Stimulated activated CD4-positive, alpha-beta T cell treated with anti-CD3 and anti-CD28 coated beads, Interleukin-1b, Interleukin-23, amount 100 ng/mL, for 4 hours (primary cell): ENCODE data around the gene P2RX1.
A peak's percentile ranks its signal among the peaks of the same experiment; 100 is the strongest.

ENCODE experiments used
- DNase-seq, 2 donors: peaks; one replicate each; pipeline ENCODE4 v3.0.0-alpha.2; 2020; ENCODE audit warnings: low read depth in 2 of 2

The P2RX1 gene

GRCh38 chr17:3905017-3905520 lies 11.2 kb downstream of the P2RX1 start:
- no peak for DNase-seq

DNA sequence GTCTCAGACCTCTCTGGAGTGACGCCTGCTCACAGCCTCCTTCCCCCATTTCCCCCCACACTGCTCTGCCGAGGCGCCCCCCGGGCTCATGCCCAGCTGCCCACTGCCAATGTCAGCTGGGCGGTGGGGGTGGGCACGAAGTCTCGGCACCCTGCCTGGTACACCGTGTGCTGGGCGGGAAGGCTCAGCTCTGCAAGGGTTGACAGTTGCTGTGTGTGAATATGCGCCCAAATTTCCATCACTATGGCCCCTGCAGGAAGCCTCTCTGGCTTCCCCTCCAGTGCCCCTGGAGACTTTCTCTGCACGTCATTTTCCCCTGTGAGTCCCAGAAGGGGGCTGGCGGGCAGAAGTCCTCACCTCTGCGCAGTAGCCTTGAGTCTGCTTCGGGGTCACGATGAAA lies 11.8 kb downstream of the P2RX1 start:
- DNase-seq: no peak

- no peak for DNase-seq
Measured at GRCh38 chr17:3903881-3904290, 12.4 kb downstream of the P2RX1 start.

GRCh38 chr17:3903051-3903825 lies 13.0 kb downstream of the P2RX1 start:
- no peak for DNase-seq

- DNase-seq: no peak
Measured at GRCh38 chr17:3900646-3901045, 15.6 kb downstream of the P2RX1 start.

GRCh38 chr17:3897731-3898130 lies 18.5 kb downstream of the P2RX1 start:
- DNase-seq: no peak

DNA sequence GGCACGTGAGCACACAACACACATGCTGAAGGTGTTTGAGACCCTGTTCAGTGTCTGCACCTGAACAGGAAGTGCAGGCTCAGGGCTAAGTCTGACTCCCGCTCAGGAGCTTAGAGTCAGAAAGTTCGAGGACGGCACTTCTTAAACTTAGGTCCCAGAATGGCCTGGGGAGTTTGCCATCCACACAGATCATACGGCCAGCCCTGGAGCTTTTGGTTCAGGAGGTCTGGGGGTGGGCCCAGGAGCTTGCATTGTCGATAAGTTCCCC lies 19.4 kb downstream of the P2RX1 start:
- DNase-seq: no peak

GRCh38 chr17:3896108-3896967 lies 19.9 kb downstream of the P2RX1 start:
- no peak for DNase-seq

DNA sequence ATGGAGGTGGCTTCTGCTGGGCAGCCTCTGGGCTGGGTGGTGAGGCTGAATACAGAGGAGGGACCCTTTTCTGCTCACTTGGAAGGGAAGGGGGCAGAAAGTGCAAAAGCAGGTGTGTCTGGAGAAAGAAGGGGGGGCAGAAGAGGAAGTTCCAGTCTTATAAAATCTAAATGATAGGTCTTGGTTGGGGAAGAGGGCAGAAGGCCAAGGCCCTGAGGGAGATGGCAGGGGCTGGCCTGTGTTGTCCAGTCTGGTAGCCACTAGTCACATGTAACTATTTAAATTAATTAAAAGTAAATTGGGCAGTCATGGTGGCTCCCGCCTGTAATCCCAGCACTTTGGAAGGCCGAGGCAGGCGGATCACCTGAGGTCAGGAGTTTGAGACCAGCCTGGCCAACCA lies 20.9 kb downstream of the P2RX1 start:
- DNase-seq: no peak

- no peak for DNase-seq
Measured at GRCh38 chr17:3894911-3895343, 21.3 kb downstream of the P2RX1 start.

DNA sequence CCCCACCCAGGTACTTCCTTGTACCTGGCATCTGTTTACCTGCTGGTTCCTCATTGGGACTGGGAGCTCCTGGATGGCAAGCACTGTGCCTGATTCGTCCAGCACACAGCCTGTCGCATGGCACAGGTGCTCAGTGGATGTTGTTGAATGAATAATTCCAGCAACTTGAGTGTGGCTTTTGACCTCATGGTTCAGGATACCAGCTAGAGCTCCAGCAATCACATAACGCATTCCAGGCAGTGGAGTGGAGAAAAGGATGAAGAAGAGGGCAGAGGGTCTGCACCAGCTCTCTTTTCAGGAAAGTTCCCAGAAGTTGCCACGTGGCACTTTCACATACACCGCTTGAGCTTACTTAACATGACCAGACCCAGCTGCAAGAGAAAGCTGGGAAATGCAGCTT lies 22.1 kb downstream of the P2RX1 start:
- DNase-seq: no peak

DNA sequence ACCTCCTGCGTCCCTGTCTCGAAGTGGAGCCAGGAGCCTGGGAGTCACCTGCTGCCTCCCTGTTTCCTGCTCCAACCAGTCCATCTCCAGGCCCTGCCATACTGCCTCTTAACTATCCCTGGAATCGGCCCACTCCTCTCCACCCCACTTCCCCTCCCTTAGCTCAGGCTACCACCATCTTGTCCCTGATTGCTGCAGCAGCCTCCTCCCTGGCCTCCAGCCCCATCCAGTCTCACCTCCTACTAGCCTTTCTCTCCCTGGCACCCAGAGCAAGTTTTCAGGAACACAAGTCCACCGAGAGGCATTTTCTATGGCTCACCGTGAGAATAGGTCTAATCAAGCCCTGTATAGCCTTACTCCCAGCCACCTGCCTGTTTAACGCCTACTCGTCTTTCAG lies 22.5 kb downstream of the P2RX1 start:
- DNase-seq: no peak

GRCh38 chr17:3893003-3893719 lies 23.1 kb downstream of the P2RX1 start, which contains the start of gene CAMKK1:
Gene CAMKK1, minus strand, starts transcription at chr17:3893053. Its CDS starts 7,366 bp downstream, at chr17:3885687.
- DNase-seq: peak; percentile 74 to 88

DNA sequence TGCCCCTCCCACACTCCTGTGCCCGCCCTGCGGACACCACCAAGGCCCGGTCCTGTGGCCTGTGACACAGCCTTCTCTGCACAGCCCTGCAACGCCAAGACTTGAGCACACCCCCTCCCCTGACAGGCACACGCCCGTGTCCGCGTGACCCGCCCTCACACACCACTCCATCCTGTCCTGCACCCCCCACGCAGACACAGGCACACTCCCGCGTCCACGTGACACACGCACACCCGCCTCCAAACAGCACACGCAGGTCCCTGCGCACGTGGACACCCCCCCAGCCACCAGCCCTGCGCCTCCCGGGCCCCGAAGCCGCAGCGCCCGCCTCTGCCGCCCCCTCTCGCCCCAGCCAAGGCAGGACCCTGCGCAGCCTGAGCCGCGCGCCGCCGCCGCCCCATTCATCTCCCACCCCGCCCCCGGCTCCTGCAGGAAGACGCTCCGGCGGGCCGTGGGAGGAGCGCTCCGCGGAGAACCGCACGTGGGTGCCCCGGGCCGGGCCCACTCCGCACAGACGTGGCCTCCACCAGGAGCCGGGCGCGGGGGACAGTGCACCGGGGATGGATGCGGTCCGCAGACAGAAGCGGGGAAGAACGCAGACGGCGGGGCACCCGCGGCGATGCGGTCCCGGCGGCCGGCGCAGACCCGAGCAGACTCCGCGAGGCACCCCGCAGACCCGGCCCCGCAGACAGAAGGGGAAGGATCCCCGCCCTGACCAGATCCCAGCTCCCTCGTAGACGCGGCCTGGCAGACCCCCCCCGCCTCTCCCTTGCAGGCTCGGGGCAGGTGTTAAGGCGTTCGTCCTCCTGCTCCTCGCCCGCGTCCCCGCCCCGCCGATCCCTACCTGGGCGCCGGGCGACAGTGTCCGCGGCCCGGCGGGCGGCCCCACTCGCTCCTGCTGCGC lies 23.9 kb downstream of the P2RX1 start:
- peak; percentile 56 to 73 for DNase-seq

GRCh38 chr17:3891626-3892094 lies 24.6 kb downstream of the P2RX1 start:
- no peak for DNase-seq

DNA sequence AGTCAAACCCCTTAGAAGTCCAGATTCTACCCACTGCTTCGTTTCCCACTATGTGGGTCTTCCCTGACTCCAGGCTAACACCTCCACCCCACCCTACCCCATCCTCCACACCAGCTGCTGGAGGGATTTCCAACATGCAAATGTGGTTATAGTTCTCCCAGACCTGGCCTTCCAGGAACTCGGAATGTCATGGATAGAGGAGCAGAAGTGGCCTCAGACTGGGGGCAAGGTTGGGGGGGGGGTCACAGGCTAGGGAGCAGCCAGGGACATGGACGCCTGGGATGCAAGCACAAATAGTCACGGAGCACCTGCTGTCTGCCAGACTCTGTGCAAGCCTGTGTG lies 25.4 kb downstream of the P2RX1 start:
- DNase-seq: no peak

DNA sequence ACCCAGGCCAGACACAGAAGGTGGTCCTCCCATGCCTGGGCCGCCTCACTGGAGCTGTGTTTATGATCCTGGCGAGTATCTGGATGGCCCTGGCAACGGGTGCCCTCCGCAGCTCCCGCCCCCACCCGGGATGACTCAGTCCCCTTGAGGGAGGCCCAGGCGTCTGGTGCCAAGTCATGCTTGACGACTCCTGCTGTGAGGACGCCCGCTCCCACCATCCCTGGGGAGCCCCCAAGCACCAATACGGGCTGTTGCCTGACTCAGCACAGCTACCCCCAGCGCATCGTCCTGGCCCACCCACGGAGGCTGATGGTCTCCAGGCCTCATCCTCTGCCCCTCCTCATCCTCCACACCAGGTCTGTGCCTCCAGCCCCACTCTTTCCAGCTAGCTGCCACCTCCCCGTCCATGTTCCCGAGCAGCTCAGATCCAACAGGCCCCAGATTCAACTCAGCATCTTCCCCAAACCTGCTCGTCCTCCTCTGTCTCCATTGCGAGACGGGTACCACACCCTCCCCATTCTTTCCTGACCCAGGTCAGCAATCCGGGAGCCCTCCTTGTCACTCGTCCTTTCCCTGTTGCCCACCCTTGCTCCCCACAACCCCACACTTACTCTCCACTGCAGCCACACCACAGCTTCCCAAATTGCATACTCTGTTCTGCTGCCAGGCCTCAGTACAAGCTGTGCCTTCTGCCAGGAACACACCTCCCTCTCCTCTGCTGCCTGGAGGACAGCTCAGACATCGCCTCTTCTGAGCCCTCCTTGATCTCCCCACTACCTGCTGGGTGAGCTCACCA lies 26.0 kb downstream of the P2RX1 start:
- peak in 1 of 2 donors; percentile 29 for DNase-seq

GRCh38 chr17:3889325-3890012 lies 26.8 kb downstream of the P2RX1 start:
- no peak for DNase-seq

DNA sequence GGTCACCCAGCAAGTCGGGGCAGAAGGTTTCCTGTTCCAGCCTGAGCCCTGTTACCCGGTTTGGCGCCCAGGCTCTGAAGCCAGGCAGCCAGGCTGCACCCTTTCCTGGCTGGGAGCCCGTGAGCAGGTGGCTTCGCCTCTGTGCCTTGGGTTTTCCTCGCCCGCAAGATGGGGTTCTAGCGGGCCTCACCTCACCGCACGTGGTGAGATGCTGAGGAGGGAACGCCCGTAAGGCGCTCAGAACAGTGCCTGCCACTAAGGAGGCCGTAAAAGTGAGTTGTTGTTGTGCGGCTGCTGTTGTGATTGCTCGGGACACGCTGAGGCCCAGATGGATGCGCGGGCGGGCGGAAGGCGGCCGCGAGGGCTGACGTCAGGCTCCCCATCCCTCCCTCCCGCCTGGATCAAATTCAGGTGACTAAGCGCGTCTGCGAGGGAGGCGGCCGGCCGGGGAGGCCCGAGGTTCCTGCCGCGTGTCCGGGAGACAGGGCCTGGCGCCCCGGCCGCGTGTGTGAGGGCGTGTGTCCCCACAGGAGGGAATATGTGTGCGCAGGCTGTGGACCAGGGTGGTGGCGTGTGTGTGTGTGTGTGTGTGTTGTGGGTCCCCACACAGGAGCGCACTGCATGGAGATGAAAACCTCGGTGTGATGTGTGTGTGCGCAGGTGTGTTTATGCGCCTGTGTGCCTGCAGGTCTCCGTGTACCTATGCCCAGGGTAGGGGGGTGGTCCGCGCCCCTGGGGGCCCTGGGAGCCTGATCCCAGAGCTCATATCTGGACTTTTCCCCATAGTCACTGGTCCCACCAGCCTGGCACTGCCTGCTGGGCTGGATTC lies 27.7 kb downstream of the P2RX1 start:
- DNase-seq: no peak
